ENCODE results near the gene MDN1.

DNA sequence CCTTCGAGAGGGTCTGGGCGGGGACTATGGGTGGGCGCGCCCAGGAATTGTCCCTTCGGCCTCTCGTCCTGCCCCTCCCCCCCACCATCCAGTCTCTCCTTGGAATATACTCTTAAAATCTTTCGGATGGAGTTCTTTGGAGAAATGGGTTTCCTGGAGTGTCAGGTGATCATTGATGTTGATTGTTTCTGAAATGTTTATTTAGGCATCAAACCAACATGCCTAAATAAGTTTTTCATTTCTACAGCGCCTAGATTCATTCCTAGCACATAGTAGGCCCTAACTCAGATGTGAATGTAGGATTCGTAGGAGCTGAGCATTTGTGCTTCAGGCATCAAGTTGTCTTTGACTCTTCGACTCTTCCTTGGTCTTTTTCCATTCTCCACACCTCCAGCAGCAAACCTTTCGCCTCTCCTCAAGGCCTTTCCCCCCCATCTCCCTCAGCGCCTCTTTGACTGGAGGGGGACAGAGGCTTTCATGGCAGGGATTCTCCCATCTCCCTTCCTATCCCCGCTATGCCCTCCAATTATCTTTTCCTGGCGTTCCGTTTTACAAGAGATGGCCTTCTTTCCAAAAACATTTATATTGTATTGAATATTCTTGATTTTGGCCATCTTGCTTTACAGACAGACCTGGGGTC lies 10.7 kb upstream of the MDN1 start:
- TF ChIP-seq POLR2A (IDR thresholded peaks at IDR 0.05; ENCODE audit: low read length) (no peak), GATA1 (IDR thresholded peaks at IDR 0.05; ENCODE audit: low read depth, low read length) (no peak)

Data from erythroblast (primary cell).